ENCODE data around the gene UPF2. TPM values are rescaled to one million over a fixed set of nuclear protein-coding genes. Genes with fewer than 3 reads are reported as not detected.

The UPF2 gene
- polyA plus RNA-seq, 3 donors, result 2.7 to 6.7 (median 4.3) TPM

GRCh38 chr10:11930312-11930978 is 112.2 kb downstream of the UPF2 start:
- H3K4me3 ChIP-seq (replicated peaks in 1 of 3; ENCODE audit: low read depth in 2 of 3, low read length in 3 of 3), result no peak overlapping the region
- Mint-ChIP-seq H3K27ac (no peak overlapping the region), H3K27me3 (ENCODE audit: low read depth in 3 of 3) (peaks cover 0 to 2% (median 0%) of the 10 kb centered on the region in 3 donors), H3K9me3 (no peaks in the 10 kb centered on the region), H3K36me3 (peaks cover 82 to 88% of the 10 kb centered on the region in 2 donors), H3K4me3 (no peak overlapping the region), H3K4me1 (no peaks in the 10 kb centered on the region)
- no peaks in the 10 kb centered on the region for H3K27me3 ChIP-seq (ENCODE audit: control insufficient read depth in 2 of 2, insufficient read depth in 2 of 2, low read length in 2 of 2)
- H3K9ac ChIP-seq (ENCODE audit: insufficient read depth, low read length, poor library complexity, severe bottlenecking), result no peak overlapping the region
- no peak for DNase-seq
- H4K20me1 ChIP-seq (ENCODE audit: insufficient read depth, low read length), result no peaks in the 10 kb centered on the region
- no peak overlapping the region for H3K4me2 ChIP-seq (replicated peaks; ENCODE audit: extremely low read depth, low read length, poor library complexity, severe bottlenecking)
- no peaks in the 10 kb centered on the region for H3K4me1 ChIP-seq (ENCODE audit: control insufficient read depth in 1 of 2, insufficient read depth in 2 of 2, low read length in 2 of 2)
- no peak overlapping the region for H2AFZ ChIP-seq (ENCODE audit: insufficient read depth, low read depth, low read length, poor library complexity, severe bottlenecking)
- intact Hi-C loops (cut with micrococcal nuclease), result no loop called here
- H3K79me2 ChIP-seq (ENCODE audit: insufficient read depth, low read length), result no peaks in the 10 kb centered on the region
- 100% methylated on average over 3 of the region's 8 CpGs for WGBS (ENCODE audit: insufficient coverage)
- peaks cover 73 to 96% of the 10 kb centered on the region in 2 donors for H3K36me3 ChIP-seq (replicated peaks in 1 of 2; ENCODE audit: control insufficient read depth in 1 of 2, insufficient read depth in 2 of 2, low read length in 2 of 2)
- no peak for TF ChIP-seq CTCF (IDR thresholded peaks at IDR 0.05)
- H3K9me3 ChIP-seq (replicated peaks in 1 of 2; ENCODE audit: control insufficient read depth in 1 of 2, insufficient read depth in 1 of 2, low read length in 2 of 2), result no peaks in the 10 kb centered on the region
- no peak overlapping the region for H3K27ac ChIP-seq (ENCODE audit: low read depth in 1 of 2, low read length in 2 of 2)

DNA sequence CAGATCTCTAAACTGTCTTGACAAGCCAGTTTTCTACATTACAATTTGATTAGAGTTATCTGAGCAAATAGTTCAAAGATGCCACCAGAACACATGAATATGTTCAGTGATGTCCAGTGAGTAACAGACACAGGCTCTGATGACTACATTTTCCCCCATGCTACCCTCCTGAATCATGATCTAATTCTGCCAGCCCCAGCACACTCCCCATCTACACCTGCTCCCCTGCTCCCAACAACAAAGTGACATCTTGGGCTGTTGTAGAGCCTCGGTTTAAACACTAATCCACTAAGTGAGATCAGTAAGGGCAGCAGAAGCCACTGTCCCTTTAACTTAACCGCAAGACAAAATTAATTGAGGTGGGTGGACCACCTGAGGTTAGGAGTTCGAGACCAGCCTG is 114.9 kb downstream of the UPF2 start:
- Histone ChIP-seq H3K4me2 (replicated peaks; ENCODE audit: extremely low read depth, low read length, poor library complexity, severe bottlenecking) (no peak overlapping the region), H3K36me3 (replicated peaks in 1 of 2; ENCODE audit: control insufficient read depth in 1 of 2, insufficient read depth in 2 of 2, low read length in 2 of 2) (peaks cover 76 to 100% of the 10 kb centered on the region in 2 donors), H3K4me1 (ENCODE audit: control insufficient read depth in 1 of 2, insufficient read depth in 2 of 2, low read length in 2 of 2) (no peaks in the 10 kb centered on the region), H3K9me3 (replicated peaks in 1 of 2; ENCODE audit: control insufficient read depth in 1 of 2, insufficient read depth in 1 of 2, low read length in 2 of 2) (no peaks in the 10 kb centered on the region), H2AFZ (ENCODE audit: insufficient read depth, low read depth, low read length, poor library complexity, severe bottlenecking) (no peak overlapping the region), H3K4me3 (replicated peaks in 1 of 3; ENCODE audit: low read depth in 2 of 3, low read length in 3 of 3) (no peak overlapping the region), H3K79me2 (ENCODE audit: insufficient read depth, low read length) (no peaks in the 10 kb centered on the region), H4K20me1 (ENCODE audit: insufficient read depth, low read length) (no peaks in the 10 kb centered on the region), H3K9ac (ENCODE audit: insufficient read depth, low read length, poor library complexity, severe bottlenecking) (no peak overlapping the region), H3K27me3 (ENCODE audit: control insufficient read depth in 2 of 2, insufficient read depth in 2 of 2, low read length in 2 of 2) (no peaks in the 10 kb centered on the region), H3K27ac (ENCODE audit: low read depth in 1 of 2, low read length in 2 of 2) (no peak overlapping the region)
- Mint-ChIP-seq H3K27me3 (ENCODE audit: low read depth in 3 of 3) (peaks cover 0 to 2% (median 0%) of the 10 kb centered on the region in 3 donors), H3K4me3 (no peak overlapping the region), H3K9me3 (no peaks in the 10 kb centered on the region), H3K4me1 (no peaks in the 10 kb centered on the region), H3K36me3 (peaks cover 75 to 83% of the 10 kb centered on the region in 2 donors), H3K27ac (no peak overlapping the region)
- intact Hi-C loops (cut with micrococcal nuclease), result no loop called here
- no peak for DNase-seq
- TF ChIP-seq CTCF (IDR thresholded peaks at IDR 0.05), result no peak
- no CpG with 5 or more reads among the region's 3 CpGs for WGBS (ENCODE audit: insufficient coverage)
